GM18909 (cell line): ENCODE data around the gene AFF1.
"Not testable (repeated sequence)": the region's sequence is repeated elsewhere in the genome, so short reads cannot be mapped to it uniquely, and the experiment has no call there.

Source experiments
- ATAC-seq: cut with Tn5 transposase; IDR thresholded peaks from one replicate; pipeline ENCODE4 v1.9.1; 2021; ENCODE audit warnings: mild to moderate bottlenecking; ENCODE audit not compliant: unreplicated experiment, poor library complexity

Gene AFF1

GRCh38 chr4:87030124-87030523 lies 95.3 kb downstream of the AFF1 start:
- no peak for ATAC-seq

- no peak for ATAC-seq
Observed at GRCh38 chr4:87030755-87031441, 96.1 kb downstream of the AFF1 start.

GRCh38 chr4:87031920-87032319 lies 97.1 kb downstream of the AFF1 start:
- no peak for ATAC-seq

GRCh38 chr4:87032884-87033533 lies 98.2 kb downstream of the AFF1 start:
- ATAC-seq: no peak

GRCh38 chr4:87033902-87034301 lies 99.1 kb downstream of the AFF1 start:
- ATAC-seq: no peak

GRCh38 chr4:87034527-87034926 lies 99.7 kb downstream of the AFF1 start:
- no peak for ATAC-seq

GRCh38 chr4:87035881-87036509 lies 101.2 kb downstream of the AFF1 start:
- no peak for ATAC-seq

- ATAC-seq: no peak
Observed at GRCh38 chr4:87036713-87037112, 101.9 kb downstream of the AFF1 start.

- ATAC-seq: not testable (repeated sequence)
Observed at GRCh38 chr4:87037171-87037570, 102.4 kb downstream of the AFF1 start.

GRCh38 chr4:87037671-87038334 lies 103.0 kb downstream of the AFF1 start:
- no peak for ATAC-seq

- peak; percentile 52 for ATAC-seq
Observed at GRCh38 chr4:87038837-87039615, 104.2 kb downstream of the AFF1 start.

- ATAC-seq: no peak
Observed at GRCh38 chr4:87041141-87041540, 106.3 kb downstream of the AFF1 start.

- no peak for ATAC-seq
Observed at GRCh38 chr4:87042221-87042620, 107.4 kb downstream of the AFF1 start.

GRCh38 chr4:87042986-87043820 lies 108.4 kb downstream of the AFF1 start:
- peak; percentile 58 for ATAC-seq

GRCh38 chr4:87044511-87045233 lies 109.9 kb downstream of the AFF1 start:
- ATAC-seq: no peak

GRCh38 chr4:87045234-87045558 lies 110.4 kb downstream of the AFF1 start:
- ATAC-seq: no peak

- ATAC-seq: no peak
Observed at GRCh38 chr4:87045659-87046058, 110.8 kb downstream of the AFF1 start.

- ATAC-seq: no peak
Observed at GRCh38 chr4:87046121-87046551, 111.3 kb downstream of the AFF1 start.

- no peak for ATAC-seq
Observed at GRCh38 chr4:87047281-87047798, 112.5 kb downstream of the AFF1 start.
